AG08396 (cell line): ENCODE results near the gene ZNF705A.
"Not testable (repeated sequence)": the region's sequence is repeated elsewhere in the genome, so short reads cannot be mapped to it uniquely, and the experiment has no call there.

Experiments
- DNase-seq: peaks from one replicate; pipeline ENCODE4 v3.0.0; 2012; ENCODE audit warnings: low spot score, mixed read lengths

The ZNF705A gene

GRCh38 chr12:8184206-8184605 is 27.4 kb downstream of the ZNF705A start:
- not testable (repeated sequence) for DNase-seq

DNA sequence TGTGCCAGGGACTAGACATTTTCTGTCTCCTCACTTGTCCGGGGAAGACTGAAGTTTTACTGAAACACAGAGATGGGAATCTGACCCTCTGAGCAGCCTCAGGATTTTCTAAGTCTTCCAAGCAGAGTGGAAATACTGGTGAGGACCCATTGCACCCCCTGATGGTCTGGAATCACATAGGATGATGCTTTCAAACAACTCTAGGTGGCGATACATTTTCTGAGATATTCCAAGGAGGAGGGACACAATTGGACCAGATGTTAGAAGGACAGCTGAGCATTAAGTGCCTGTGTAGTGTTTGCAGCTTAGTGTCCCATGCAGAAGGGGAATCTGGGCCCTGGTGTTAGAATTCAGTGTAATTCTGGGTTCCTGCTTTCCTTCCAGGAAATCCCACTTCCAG is 31.3 kb downstream of the ZNF705A start:
- not testable (repeated sequence) for DNase-seq

DNA sequence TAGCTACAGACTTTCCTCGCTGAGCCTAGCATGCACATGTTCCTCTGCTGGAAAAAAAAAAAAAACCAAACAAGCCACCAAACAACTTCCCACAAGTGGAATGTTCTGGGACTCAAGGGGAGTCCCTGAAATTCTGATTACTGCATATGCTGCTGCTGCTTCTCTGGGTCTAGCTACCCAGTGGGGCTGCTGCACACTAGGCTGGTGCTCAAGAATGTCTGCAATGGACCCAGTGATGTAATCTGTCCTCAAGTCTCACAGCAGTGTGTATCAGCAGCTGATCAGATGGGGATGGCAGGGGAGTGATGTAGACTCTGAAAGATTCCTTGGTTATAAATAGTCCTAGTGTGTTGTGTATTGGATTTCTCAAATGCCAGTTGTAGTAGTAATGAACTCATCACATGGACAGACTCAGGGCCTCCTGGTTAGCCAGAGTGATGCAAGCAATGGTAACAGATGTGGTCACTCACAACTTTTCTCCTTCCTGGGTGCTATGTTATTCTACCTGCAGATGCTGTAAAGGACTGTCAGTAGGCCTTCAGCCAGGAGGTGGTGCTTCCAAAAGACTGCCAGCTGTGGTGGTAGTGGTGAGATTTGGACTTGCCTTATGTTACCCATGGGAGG is 41.0 kb downstream of the ZNF705A start:
- DNase-seq: peak; percentile 63

DNA sequence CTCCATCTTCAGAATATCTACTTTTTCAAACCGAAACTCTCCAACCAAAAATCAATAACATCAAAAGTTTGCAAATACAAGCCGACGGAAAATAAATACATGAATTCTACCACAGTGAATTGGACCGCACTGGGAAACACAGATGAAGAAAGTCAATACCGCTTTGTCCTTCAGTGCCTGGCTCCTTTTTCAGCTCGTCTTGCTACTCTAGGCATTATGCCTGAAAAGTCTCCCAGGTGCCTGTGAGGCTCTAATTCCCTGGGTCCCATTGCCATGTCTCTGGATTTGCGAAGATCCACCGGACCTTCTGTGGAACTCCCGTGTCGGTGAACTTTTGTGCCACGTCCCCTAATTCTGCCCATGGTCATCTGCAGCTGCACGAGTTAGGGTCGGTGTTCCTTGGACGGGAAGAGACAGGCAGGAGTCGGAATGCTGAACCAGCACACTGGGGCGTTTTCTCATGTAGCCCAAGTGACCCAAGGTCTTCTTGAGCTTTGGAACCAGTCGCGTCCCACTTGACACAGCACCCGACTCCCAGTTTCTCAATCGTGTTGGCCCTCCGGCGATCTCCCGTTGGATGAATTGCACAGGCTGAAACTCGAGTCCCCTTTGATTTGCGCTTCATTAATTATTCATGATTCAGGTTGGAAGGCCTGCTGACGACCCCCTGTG is 62.0 kb downstream of the ZNF705A start:
- not testable (repeated sequence) for DNase-seq

DNA sequence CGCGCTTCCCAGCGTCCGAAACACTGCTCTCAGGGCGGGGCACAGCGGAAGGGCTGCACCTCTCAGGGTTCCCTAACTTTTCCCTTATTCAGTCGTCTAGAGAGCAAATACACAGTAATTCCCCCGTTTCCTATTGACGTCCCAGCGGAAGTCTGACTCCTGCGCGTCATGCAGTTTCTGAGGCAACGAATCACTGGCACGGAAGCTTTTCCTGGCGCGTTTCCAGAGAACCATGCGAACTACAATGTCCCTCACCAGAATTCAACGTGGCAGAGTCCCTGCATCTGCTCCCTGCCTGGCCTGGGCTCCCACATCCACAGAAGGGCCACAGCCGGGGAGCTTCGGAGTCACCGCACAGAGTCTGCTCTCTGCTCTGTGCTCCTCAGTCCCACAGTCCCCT is 64.6 kb downstream of the ZNF705A start:
- DNase-seq: not testable (repeated sequence)

GRCh38 chr12:8221844-8222243 is 65.0 kb downstream of the ZNF705A start:
- not testable (repeated sequence) for DNase-seq

DNA sequence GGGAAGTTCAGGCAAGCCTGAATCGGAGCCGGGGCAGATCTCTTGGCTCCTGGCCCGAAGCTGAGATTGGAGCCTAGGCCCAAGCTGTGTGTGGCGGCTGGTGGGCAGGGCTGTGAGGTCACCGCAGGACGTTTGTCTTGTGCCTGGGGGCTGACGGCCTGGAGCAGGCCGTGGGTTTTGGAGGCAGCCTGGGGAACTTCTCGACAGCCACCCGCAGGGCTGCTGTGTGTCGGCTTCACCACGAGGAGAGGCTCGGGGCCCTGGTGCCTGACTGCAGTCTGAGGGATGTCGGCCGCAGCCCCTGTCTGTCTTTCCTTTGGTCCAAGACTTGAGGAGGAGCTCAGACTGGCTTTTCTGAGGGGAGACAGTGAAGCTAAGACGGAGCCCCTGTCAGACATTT is 65.5 kb downstream of the ZNF705A start:
- not testable (repeated sequence) for DNase-seq

- not testable (repeated sequence) for DNase-seq
These were observed 66.8 kb downstream of the ZNF705A start for GRCh38 chr12:8223646-8224045.

- not testable (repeated sequence) for DNase-seq
These were observed 68.0 kb downstream of the ZNF705A start for GRCh38 chr12:8224782-8225181.

GRCh38 chr12:8226355-8226754 is 69.5 kb downstream of the ZNF705A start:
- DNase-seq: no peak

DNA sequence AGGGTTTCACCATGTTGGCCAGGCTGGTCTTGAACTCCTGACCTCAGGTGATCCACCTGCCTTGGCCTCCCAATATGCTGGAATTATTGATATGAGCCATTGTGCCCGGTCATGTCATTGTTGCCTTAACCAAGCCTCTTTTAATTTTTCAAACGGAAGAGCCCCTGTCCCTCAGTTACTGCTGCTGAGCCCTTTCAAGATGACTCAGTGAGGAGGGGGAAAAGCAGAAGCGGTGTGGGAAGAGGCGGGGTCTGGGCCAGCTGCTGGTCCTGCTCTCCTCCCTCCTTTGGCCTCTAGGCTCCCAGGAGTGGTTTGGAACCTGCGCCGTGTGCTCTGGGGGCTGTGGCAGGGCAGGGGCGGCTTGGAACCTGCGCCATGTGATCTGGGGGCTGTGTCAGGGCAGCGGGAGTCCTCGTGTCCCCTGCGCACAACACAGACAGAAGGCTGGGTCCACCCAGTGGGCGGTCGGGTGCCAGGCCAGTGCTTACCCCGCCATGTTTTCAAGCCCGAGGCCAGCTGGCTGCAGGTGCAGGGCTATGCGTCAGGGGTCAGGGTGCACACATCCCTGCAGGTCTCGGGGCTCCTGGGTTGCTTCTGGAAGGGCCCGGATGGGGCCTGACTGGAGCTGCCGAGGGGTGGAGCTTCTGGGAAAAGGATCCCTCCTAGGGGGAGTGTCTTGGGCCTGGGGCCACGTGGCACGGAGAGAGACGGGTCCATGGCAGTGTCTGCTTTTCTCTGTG is 70.3 kb downstream of the ZNF705A start, which contains the start of gene FAM90A1:
Gene FAM90A1, minus strand, starts transcription at position 627 of the 740 bp plus-strand sequence. CDS start 2,786 bp downstream, outside the sequence.
- DNase-seq: not testable (repeated sequence)

- not testable (repeated sequence) for DNase-seq
These were observed 70.9 kb downstream of the ZNF705A start for GRCh38 chr12:8227732-8228077.

DNA sequence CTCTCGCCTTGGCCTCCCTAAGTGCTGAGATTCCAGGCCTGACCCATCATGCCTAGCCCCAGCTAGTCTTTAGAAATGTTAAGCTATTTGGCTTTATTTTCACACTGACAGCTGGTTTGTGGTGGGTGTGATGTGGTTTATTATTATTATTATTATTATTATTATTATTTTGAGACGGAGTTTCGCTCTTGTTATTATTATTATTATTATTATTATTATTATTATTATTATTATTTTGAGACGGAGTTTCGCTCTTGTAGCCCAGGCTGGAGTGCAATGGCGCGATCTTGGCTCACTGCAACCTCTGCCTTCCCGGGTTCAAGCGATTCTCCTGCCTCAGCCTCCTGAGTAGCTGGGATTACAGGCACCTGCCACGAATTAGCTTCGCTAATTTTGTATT is 71.8 kb downstream of the ZNF705A start:
- not testable (repeated sequence) for DNase-seq

DNA sequence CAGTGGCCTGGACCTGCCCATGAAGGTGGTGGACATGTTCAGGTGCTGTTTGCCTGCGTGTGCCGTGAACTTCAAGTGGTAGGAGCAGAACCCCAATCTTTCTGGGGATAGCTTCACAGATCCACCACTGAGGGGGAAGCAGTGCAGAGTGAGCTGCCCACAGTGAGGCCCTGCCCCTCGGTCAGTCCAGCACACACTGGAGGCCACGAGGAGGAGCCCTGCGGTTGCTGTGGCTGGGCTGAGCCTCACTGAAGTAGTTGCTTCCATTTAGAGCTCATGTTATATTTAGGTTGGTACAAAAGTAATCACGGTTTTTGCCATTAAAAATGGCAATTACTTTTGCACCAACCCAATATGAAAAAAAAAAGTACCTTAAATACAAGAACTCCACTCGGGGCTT is 72.7 kb downstream of the ZNF705A start:
- not testable (repeated sequence) for DNase-seq
